Peyer's patch (tissue), 4 donors: ENCODE measurements around the gene CARM1. TPM values are rescaled to one million over a fixed set of nuclear protein-coding genes. Genes with fewer than 3 reads are reported as not detected.
"Not testable (repeated sequence)": the region's sequence is repeated elsewhere in the genome, so short reads cannot be mapped to it uniquely, and the experiment has no call there.

Experiments used
- DNase-seq, 3 donors: peaks; one replicate each; pipeline ENCODE4 v3.0.0-alpha.2; 2017 to 2019
- H3K27ac ChIP-seq, 4 donors: fragments of 200-600 bp; sonication (generic); one replicate each; pipeline ENCODE4 v1.5.1; 2016 to 2019
- H3K27me3 ChIP-seq, 2 donors: fragments of 200-600 bp; sonication (generic); one replicate each; pipeline ENCODE4 v1.5.1; 2019
- H3K36me3 ChIP-seq, 3 donors: fragments of 200-600 bp; sonication (generic); one replicate each; pipeline ENCODE4 v1.5.1; 2016 to 2019
- H3K4me1 ChIP-seq, 4 donors: fragments of 200-600 bp; sonication (generic); one replicate each; pipeline ENCODE4 v1.5.1; 2016 to 2019
- H3K4me3 ChIP-seq, 4 donors: fragments of 200-600 bp; sonication (generic); 1 replicate in 3 of 4; 2 replicates in 1 of 4; pipeline ENCODE4 v1.5.1; 2016 to 2019; ENCODE audit warnings: mild to moderate bottlenecking in 1 of 4
- H3K9me3 ChIP-seq, 4 donors: fragments of 200-600 bp; sonication (generic); one replicate each; pipeline ENCODE4 v1.5.1; 2016 to 2019; ENCODE audit warnings: mild to moderate bottlenecking in 1 of 4
- CTCF ChIP-seq, 6 experiments: fragments of 450-650 bp in 4 of 6; fragments of 200-600 bp in 2 of 6; sonication (generic) in 1 of 6; IDR thresholded peaks; one replicate each; pipeline ENCODE4 v1.5.1; 2017 to 2019; ENCODE audit warnings: antibody characterized with exemption in 6 of 6, mild to moderate bottlenecking in 3 of 6, moderate library complexity in 1 of 6
- POLR2A ChIP-seq, 2 donors: fragments of 450-650 bp; IDR thresholded peaks; one replicate each; pipeline ENCODE4 v1.5.1; 2017; ENCODE audit warnings: antibody characterized with exemption in 2 of 2, mild to moderate bottlenecking in 2 of 2, moderate library complexity in 2 of 2
- total RNA-seq, 4 donors: library from RNA; depleted of rRNA; stranded (reverse); fragments of >200 nt; gene quantifications; one replicate each; pipeline ENCODE4 v1.1.0, GENCODE V29; 2016

CARM1 gene
- total RNA-seq, 4 donors from 2014 or later: 23.8 to 40.6 (median 29.7) TPM

- DNase-seq: peak in 2 of 3 donors; percentile 61 to 71
Measured at GRCh38 chr19:10835089-10835753, 36.1 kb upstream of the CARM1 start.

GRCh38 chr19:10835754-10836478, 35.4 kb upstream of the CARM1 start, which contains the start of gene TMED1:
Gene TMED1 (minus strand): TSS chr19:10836212. CDS start chr19:10836191, 21 bp downstream.
- Histone ChIP-seq H3K27ac (peak within 1 kb of the TSS; percentile 93 to 99 (median 96)), H3K36me3 (peaks cover 0 to 32% (median 0%) of the 10 kb centered on the region in 3 donors), H3K9me3 (peaks cover 0 to 8% (median 3%) of the 10 kb centered on the region in 4 donors), H3K4me1 (peaks cover 0 to 11% (median 0%) of the 10 kb centered on the region in 4 donors), H3K27me3 (no peaks in the 10 kb centered on the region), H3K4me3 (peak within 1 kb of the TSS; percentile 64 to 86 (median 70))
- peak; percentile 99 to 100 (median 100) for DNase-seq
- TF ChIP-seq CTCF (IDR thresholded peaks at IDR 0.05): peak; percentile 3 to 71 (median 47)
- peak; percentile 38 to 69 for TF ChIP-seq POLR2A (IDR thresholded peaks at IDR 0.05)

More at GRCh38 chr19:10835089-10835753, 36.1 kb upstream of the CARM1 start:
- peaks cover 0 to 39% (median 0%) of the 10 kb centered on the region in 3 donors for H3K36me3 ChIP-seq
- peaks cover 0 to 11% (median 0%) of the 10 kb centered on the region in 4 donors for H3K4me1 ChIP-seq
- TF ChIP-seq POLR2A (IDR thresholded peaks at IDR 0.05) (no peak), CTCF (IDR thresholded peaks at IDR 0.05) (no peak)
- no peaks in the 10 kb centered on the region for H3K27me3 ChIP-seq
- peak overlapping the region; percentile 93 to 99 (median 96) for H3K27ac ChIP-seq
- peaks cover 0 to 8% (median 3%) of the 10 kb centered on the region in 4 donors for H3K9me3 ChIP-seq
- H3K4me3 ChIP-seq: peak overlapping the region; percentile 64 to 86 (median 70)

GRCh38 chr19:10836479-10837330, 34.6 kb upstream of the CARM1 start:
- peaks cover 0 to 24% (median 0%) of the 10 kb centered on the region in 3 donors for H3K36me3 ChIP-seq
- peaks cover 0 to 8% (median 3%) of the 10 kb centered on the region in 4 donors for H3K9me3 ChIP-seq
- DNase-seq: peak; percentile 71 to 90 (median 86)
- TF ChIP-seq POLR2A (IDR thresholded peaks at IDR 0.05) (no peak), CTCF (IDR thresholded peaks at IDR 0.05) (no peak)
- peak overlapping the region; percentile 93 to 99 (median 96) for H3K27ac ChIP-seq
- H3K4me3 ChIP-seq: peak overlapping the region; percentile 64 to 86 (median 70)
- H3K4me1 ChIP-seq: peaks cover 0 to 11% (median 0%) of the 10 kb centered on the region in 4 donors
- H3K27me3 ChIP-seq: no peaks in the 10 kb centered on the region

- H3K4me1 ChIP-seq: peaks cover 0 to 11% (median 0%) of the 10 kb centered on the region in 4 donors
- not testable (repeated sequence) for H3K9me3 ChIP-seq, DNase-seq, H3K27ac ChIP-seq, H3K4me3 ChIP-seq, H3K27me3 ChIP-seq
- peaks cover 0 to 15% (median 0%) of the 10 kb centered on the region in 3 donors for H3K36me3 ChIP-seq
Measured at GRCh38 chr19:10837649-10838048, 33.7 kb upstream of the CARM1 start.

- Histone ChIP-seq H3K9me3 (peaks cover 0 to 8% (median 3%) of the 10 kb centered on the region in 4 donors), H3K4me1 (peaks cover 0 to 11% (median 0%) of the 10 kb centered on the region in 4 donors), H3K27ac (no peak overlapping the region), H3K27me3 (no peaks in the 10 kb centered on the region), H3K4me3 (no peak overlapping the region), H3K36me3 (peaks cover 0 to 8% (median 0%) of the 10 kb centered on the region in 3 donors)
- DNase-seq: no peak
- no peak for TF ChIP-seq POLR2A (IDR thresholded peaks at IDR 0.05)
- no peak for TF ChIP-seq CTCF (IDR thresholded peaks at IDR 0.05)
Measured at GRCh38 chr19:10838377-10838776, 33.0 kb upstream of the CARM1 start.
